Fibroblast of lung (primary cell): ENCODE data around the gene ARFGAP3.

Experiments
- CTCF ChIP-seq, 2 donors: IDR thresholded peaks in 1 of 2; conservative IDR thresholded peaks in 1 of 2; 1 replicate in 1 of 2; 2 replicates in 1 of 2; pipeline ENCODE4 v1.5.1; 2011 to 2012; ENCODE audit warnings: low read length in 2 of 2, control low read depth in 1 of 2, inconsistent platforms in 1 of 2, low read depth in 1 of 2, mild to moderate bottlenecking in 1 of 2
- EZH2 ChIP-seq: IDR thresholded peaks from 2 replicates; pipeline ENCODE4 v1.5.1; 2012; ENCODE audit warnings: low read length, control low read depth, mild to moderate bottlenecking; ENCODE audit errors: missing control alignments

DNA sequence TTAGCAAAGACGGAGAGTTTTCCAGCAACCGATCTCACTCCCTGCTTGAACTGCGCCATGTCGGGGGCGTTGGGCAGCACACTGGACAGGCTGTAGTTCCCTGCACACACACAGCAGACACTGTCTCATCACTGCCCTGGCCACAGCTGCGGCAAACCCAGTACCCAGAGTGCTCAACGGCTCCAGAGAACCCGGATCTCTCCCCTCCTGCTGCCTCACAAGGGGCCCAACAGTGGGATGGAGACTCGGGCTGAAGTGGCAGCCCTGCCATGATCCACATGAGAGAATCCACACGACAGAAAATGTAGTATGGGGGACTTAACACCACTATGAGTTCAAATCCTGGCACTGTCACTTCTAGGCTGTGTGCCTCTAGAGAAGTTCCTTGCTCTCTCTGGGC is 58.0 kb downstream of the ARFGAP3 start:
- no peak for TF ChIP-seq CTCF (conservative IDR thresholded peaks at IDR 0.05 in 1 of 2, IDR thresholded peaks at IDR 0.05 in 1 of 2; ENCODE audit: low read depth in 1 of 2, low read length in 2 of 2)
- TF ChIP-seq EZH2 = no peak
